DOHH2 (cell line): Measurements from ENCODE around the gene SUCLA2.

ENCODE experiments used
- H3F3A ChIP-seq: fragments of 200-600 bp; sonication (generic), shearing (Covaris generic); 2 replicates; pipeline ENCODE4 v1.6.0; 2016; ENCODE audit warnings: antibody characterized with exemption, mild to moderate bottlenecking; ENCODE audit not compliant: control insufficient read depth, insufficient read depth
- H3K27ac ChIP-seq: fragments of 200-600 bp; sonication (generic); 2 replicates; pipeline ENCODE4 v1.5.1; 2014; ENCODE audit warnings: low read depth, mild to moderate bottlenecking, low read length, moderate library complexity
- H3K27me3 ChIP-seq: fragments of 200-600 bp; sonication (generic); 2 replicates; pipeline ENCODE4 v1.6.1; 2014; ENCODE audit warnings: mild to moderate bottlenecking, low read length, mixed read lengths; ENCODE audit not compliant: control insufficient read depth
- H3K36me3 ChIP-seq: fragments of 200-600 bp; sonication (generic); 2 replicates; pipeline ENCODE4 v1.6.1; 2014; ENCODE audit warnings: mild to moderate bottlenecking, low read length, moderate library complexity, mixed read lengths; ENCODE audit not compliant: control insufficient read depth
- H3K4me1 ChIP-seq: fragments of 200-600 bp; sonication (generic); 2 replicates; pipeline ENCODE4 v1.6.1; 2014; ENCODE audit warnings: mild to moderate bottlenecking, low read length, mixed read lengths; ENCODE audit not compliant: control insufficient read depth
- H3K4me2 ChIP-seq: fragments of 200-600 bp; sonication (generic); 2 replicates; pipeline ENCODE4 v1.6.0; 2014; ENCODE audit warnings: mild to moderate bottlenecking, low read length, moderate library complexity
- H3K4me3 ChIP-seq: fragments of 200-600 bp; sonication (generic); 2 replicates; pipeline ENCODE4 v1.5.1; 2014; ENCODE audit warnings: mild to moderate bottlenecking, low read length, mixed read lengths
- H3K79me2 ChIP-seq: fragments of 200-600 bp; sonication (generic); 2 replicates; pipeline ENCODE4 v1.6.1; 2014; ENCODE audit warnings: mild to moderate bottlenecking, low read length, mixed read lengths; ENCODE audit not compliant: control insufficient read depth
- H3K9me2 ChIP-seq: fragments of 200-600 bp; sonication (generic); replicated peaks from 2 replicates; pipeline ENCODE4 v1.6.1; 2014; ENCODE audit warnings: mild to moderate bottlenecking, low read length, mixed read lengths; ENCODE audit not compliant: control insufficient read depth
- H3K9me3 ChIP-seq: fragments of 200-600 bp; sonication (generic); 2 replicates; pipeline ENCODE4 v1.6.1; 2014; ENCODE audit warnings: antibody characterized with exemption, low read length, mixed read lengths; ENCODE audit not compliant: control insufficient read depth, insufficient read depth
- H4K20me1 ChIP-seq: fragments of 200-600 bp; sonication (generic); 2 replicates; pipeline ENCODE4 v1.6.0; 2014; ENCODE audit warnings: low read depth, mild to moderate bottlenecking, antibody characterized with exemption, low read length, moderate library complexity; ENCODE audit not compliant: control insufficient read depth, insufficient read depth
- EZH2phosphoT487 ChIP-seq: fragments of 200-600 bp; sonication (generic); IDR thresholded peaks from 2 replicates; pipeline ENCODE4 v1.6.1; 2017; ENCODE audit warnings: borderline replicate concordance, mild to moderate bottlenecking, antibody characterized with exemption, low read length, moderate library complexity, mixed read lengths
- TF ChIP-seq, protein P1 (sequence below): fragments of 200-600 bp; sonication (generic); IDR thresholded peaks from one replicate; pipeline ENCODE4 v1.5.1; 2014; ENCODE audit warnings: antibody characterized with exemption, mild to moderate bottlenecking, low read depth, low read length; ENCODE audit not compliant: poor library complexity, severe bottlenecking

Gene SUCLA2

DNA sequence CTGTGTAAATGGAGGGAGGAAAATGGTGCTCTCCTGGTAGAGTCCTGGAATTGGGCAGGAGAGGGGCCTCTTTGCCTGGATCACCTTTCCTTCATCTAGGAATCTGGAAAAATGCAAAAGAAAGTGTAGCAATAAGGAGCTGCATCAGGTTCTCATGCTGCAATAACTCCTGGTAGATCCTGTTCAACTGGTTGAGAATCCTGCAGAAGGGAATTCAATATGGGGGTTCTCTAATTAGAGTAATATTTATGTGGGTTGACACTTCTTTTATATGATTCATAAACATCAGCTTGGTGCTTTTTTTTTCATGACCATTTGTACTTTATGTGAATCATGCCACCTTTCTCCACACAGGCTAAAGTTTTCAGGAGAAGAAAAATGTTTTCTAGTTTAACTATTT, 27.0 kb upstream of the SUCLA2 start:
- peaks cover 33% of the 10 kb centered on the region for H3K36me3 ChIP-seq
- peaks cover 22% of the 10 kb centered on the region for H3K9me3 ChIP-seq
- H3K79me2 ChIP-seq: peaks cover 5% of the 10 kb centered on the region
- no peak overlapping the region for H3K4me2 ChIP-seq
- no peaks in the 10 kb centered on the region for H3F3A ChIP-seq
- H3K4me1 ChIP-seq: no peaks in the 10 kb centered on the region
- H4K20me1 ChIP-seq: no peaks in the 10 kb centered on the region
- H3K27ac ChIP-seq: no peak overlapping the region
- H3K27me3 ChIP-seq: no peaks in the 10 kb centered on the region
- no peak overlapping the region for H3K4me3 ChIP-seq
- no peaks in the 10 kb centered on the region for H3K9me2 ChIP-seq
- TF ChIP-seq EZH2phosphoT487: no peak
- TF ChIP-seq, protein P1, sequence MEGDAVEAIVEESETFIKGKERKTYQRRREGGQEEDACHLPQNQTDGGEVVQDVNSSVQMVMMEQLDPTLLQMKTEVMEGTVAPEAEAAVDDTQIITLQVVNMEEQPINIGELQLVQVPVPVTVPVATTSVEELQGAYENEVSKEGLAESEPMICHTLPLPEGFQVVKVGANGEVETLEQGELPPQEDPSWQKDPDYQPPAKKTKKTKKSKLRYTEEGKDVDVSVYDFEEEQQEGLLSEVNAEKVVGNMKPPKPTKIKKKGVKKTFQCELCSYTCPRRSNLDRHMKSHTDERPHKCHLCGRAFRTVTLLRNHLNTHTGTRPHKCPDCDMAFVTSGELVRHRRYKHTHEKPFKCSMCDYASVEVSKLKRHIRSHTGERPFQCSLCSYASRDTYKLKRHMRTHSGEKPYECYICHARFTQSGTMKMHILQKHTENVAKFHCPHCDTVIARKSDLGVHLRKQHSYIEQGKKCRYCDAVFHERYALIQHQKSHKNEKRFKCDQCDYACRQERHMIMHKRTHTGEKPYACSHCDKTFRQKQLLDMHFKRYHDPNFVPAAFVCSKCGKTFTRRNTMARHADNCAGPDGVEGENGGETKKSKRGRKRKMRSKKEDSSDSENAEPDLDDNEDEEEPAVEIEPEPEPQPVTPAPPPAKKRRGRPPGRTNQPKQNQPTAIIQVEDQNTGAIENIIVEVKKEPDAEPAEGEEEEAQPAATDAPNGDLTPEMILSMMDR: no peak

DNA sequence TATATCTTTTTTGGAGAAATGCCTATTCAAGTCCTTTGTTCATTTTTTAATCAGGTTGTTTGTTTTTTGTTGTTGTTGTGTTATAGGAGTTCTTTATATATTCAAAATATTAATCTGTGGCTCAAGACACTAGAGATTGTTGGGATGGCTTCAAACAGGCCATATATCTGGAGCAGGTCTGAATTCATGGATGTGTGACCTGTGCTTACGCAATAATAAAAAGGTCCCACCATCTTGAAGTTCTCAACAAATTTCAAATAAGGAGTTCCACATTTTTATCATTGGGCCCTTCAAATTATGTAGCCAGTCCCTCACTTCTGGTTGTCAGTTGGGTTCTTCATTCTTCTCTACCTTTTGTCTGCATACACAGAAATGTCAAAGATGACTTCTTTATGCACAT, 18.7 kb upstream of the SUCLA2 start:
- Histone ChIP-seq H3K4me3 (no peak overlapping the region), H3K27ac (no peak overlapping the region), H3K79me2 (no peaks in the 10 kb centered on the region), H3K4me2 (no peak overlapping the region), H3K9me3 (no peaks in the 10 kb centered on the region), H3K27me3 (no peaks in the 10 kb centered on the region), H3K36me3 (no peaks in the 10 kb centered on the region), H3K4me1 (no peaks in the 10 kb centered on the region), H4K20me1 (no peaks in the 10 kb centered on the region), H3K9me2 (no peaks in the 10 kb centered on the region), H3F3A (no peaks in the 10 kb centered on the region)
- TF ChIP-seq EZH2phosphoT487: no peak
- TF ChIP-seq, protein P1: no peak

DNA sequence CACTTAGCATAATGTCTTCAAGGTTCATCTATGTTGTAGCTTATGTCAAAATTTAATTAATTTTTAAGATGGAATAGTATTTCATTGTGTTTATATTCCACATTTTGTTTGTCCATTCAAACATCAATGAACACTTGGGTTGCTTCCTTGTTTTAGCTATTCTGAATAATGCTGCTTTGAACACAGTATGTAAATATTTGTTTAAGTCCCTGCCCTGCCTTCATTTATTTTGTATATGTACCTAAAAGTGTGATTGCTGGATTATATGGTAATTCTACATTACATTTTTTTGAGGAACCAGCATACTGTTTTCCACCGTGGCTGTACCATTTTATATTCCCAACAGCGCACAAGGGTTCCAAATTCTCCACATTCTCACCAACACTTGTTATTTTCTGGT, 17.6 kb upstream of the SUCLA2 start:
- Histone ChIP-seq H3K27ac (no peak overlapping the region), H3K9me3 (no peaks in the 10 kb centered on the region), H3K4me1 (no peaks in the 10 kb centered on the region), H3F3A (no peaks in the 10 kb centered on the region), H3K9me2 (no peaks in the 10 kb centered on the region), H3K4me3 (no peak overlapping the region), H3K36me3 (no peaks in the 10 kb centered on the region), H3K79me2 (no peaks in the 10 kb centered on the region), H3K4me2 (no peak overlapping the region), H3K27me3 (no peaks in the 10 kb centered on the region), H4K20me1 (no peaks in the 10 kb centered on the region)
- no peak for TF ChIP-seq EZH2phosphoT487
- TF ChIP-seq, protein P1: no peak

DNA sequence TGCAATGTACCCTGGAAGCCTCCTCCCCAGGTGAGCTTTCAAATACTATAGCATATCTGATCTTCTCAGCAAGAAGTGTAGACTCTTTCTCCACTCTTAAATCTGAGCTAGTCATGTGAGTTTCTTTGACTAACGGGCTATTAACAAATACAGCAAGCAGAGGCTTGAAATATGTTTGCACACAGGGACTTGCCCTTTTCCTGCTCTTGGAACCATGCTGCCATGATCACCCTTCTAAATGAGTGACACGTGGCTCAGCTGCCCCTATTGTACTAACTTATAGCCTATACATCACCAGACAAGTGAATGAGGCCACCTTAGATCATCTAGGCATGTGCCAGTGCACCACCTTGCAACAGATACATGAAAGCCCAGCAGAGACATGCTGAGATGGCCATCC, 13.3 kb upstream of the SUCLA2 start:
- TF ChIP-seq, protein P1: no peak
- TF ChIP-seq EZH2phosphoT487: no peak
- no peaks in the 10 kb centered on the region for H3K4me1 ChIP-seq
- no peaks in the 10 kb centered on the region for H3F3A ChIP-seq
- H3K27me3 ChIP-seq: no peaks in the 10 kb centered on the region
- no peak overlapping the region for H3K27ac ChIP-seq
- no peaks in the 10 kb centered on the region for H3K9me3 ChIP-seq
- H3K36me3 ChIP-seq: no peaks in the 10 kb centered on the region
- no peaks in the 10 kb centered on the region for H4K20me1 ChIP-seq
- no peak overlapping the region for H3K4me2 ChIP-seq
- no peaks in the 10 kb centered on the region for H3K9me2 ChIP-seq
- H3K4me3 ChIP-seq: no peak overlapping the region
- H3K79me2 ChIP-seq: no peaks in the 10 kb centered on the region
